Testis (tissue), 2 donors: ENCODE results near the gene CCNO.

Source experiments
- CTCF ChIP-seq, 3 experiments: fragments of 450-650 bp in 2 of 3; fragments of 200-600 bp in 1 of 3; sonication (generic) in 1 of 3; IDR thresholded peaks; one replicate each; pipeline ENCODE4 v1.5.1; 2016 to 2019; ENCODE audit warnings: antibody characterized with exemption in 3 of 3, mild to moderate bottlenecking in 2 of 3, moderate library complexity in 1 of 3
- POLR2A ChIP-seq: fragments of 450-650 bp; IDR thresholded peaks from one replicate; pipeline ENCODE4 v1.6.1; 2017; ENCODE audit warnings: antibody characterized with exemption, mild to moderate bottlenecking, moderate library complexity

DNA sequence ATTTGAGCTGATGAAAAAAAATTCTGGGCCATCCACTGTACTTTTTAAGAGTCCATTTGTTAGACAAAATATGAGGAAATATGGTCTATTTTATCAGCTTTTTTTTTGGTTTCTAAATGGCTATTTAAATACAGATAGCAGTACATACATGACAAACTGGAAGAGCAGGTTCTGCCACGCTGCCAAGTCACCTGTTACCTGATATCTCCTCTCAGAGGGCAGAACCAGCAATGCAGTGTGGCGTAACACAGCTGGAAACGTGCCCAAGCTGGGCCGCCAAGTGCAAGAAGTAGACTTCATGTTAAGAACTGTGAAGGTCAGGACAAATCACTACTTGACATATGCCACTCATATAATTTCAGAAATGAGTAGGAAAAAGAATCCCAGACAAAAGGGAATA is 14.4 kb downstream of the CCNO start:
- TF ChIP-seq CTCF (IDR thresholded peaks at IDR 0.05) (no peak), POLR2A (no peak)
